ENCODE data around the gene EPHB1.

EPHB1 gene

GRCh38 chr3:135178566-135178965 is 383.5 kb downstream of the EPHB1 start:
- no peaks in the 10 kb centered on the region for H3K27me3 ChIP-seq
- no peaks in the 10 kb centered on the region for H3K4me1 ChIP-seq
- H3K4me3 ChIP-seq, result no peak overlapping the region
- no peaks in the 10 kb centered on the region for H4K20me1 ChIP-seq
- no peaks in the 10 kb centered on the region for H3K9me3 ChIP-seq
- H3K27ac ChIP-seq, result no peak overlapping the region
- no peak overlapping the region for H3K9ac ChIP-seq
- H3K36me3 ChIP-seq, result no peaks in the 10 kb centered on the region
- no peak for TF ChIP-seq Cebpa-rat (IDR thresholded peaks at IDR 0.05)
- no peak overlapping the region for H3K4me2 ChIP-seq

- H4K20me1 ChIP-seq, result no peaks in the 10 kb centered on the region
- TF ChIP-seq Cebpa-rat (IDR thresholded peaks at IDR 0.05), result no peak
- H3K4me3 ChIP-seq, result no peak overlapping the region
- no peak overlapping the region for H3K27ac ChIP-seq
- H3K4me2 ChIP-seq, result no peak overlapping the region
- H3K9me3 ChIP-seq, result no peaks in the 10 kb centered on the region
- H3K4me1 ChIP-seq, result no peaks in the 10 kb centered on the region
- H3K36me3 ChIP-seq, result no peaks in the 10 kb centered on the region
- H3K9ac ChIP-seq, result no peak overlapping the region
- H3K27me3 ChIP-seq, result no peaks in the 10 kb centered on the region
Observed at GRCh38 chr3:135181408-135181807, 386.3 kb downstream of the EPHB1 start.

GRCh38 chr3:135182364-135182998 is 387.4 kb downstream of the EPHB1 start:
- Histone ChIP-seq H3K9me3 (no peaks in the 10 kb centered on the region), H3K27ac (no peak overlapping the region), H3K4me2 (no peak overlapping the region), H3K36me3 (no peaks in the 10 kb centered on the region), H3K27me3 (no peaks in the 10 kb centered on the region), H4K20me1 (no peaks in the 10 kb centered on the region), H3K9ac (no peak overlapping the region), H3K4me3 (no peak overlapping the region), H3K4me1 (no peaks in the 10 kb centered on the region)
- TF ChIP-seq Cebpa-rat (IDR thresholded peaks at IDR 0.05), result no peak

GRCh38 chr3:135190658-135191057 is 395.6 kb downstream of the EPHB1 start:
- Histone ChIP-seq H3K9me3 (no peaks in the 10 kb centered on the region), H4K20me1 (no peaks in the 10 kb centered on the region), H3K4me2 (no peak overlapping the region), H3K27me3 (no peaks in the 10 kb centered on the region), H3K4me3 (no peak overlapping the region), H3K36me3 (no peaks in the 10 kb centered on the region), H3K9ac (no peak overlapping the region), H3K27ac (no peak overlapping the region), H3K4me1 (no peaks in the 10 kb centered on the region)
- no peak for TF ChIP-seq Cebpa-rat (IDR thresholded peaks at IDR 0.05)

GRCh38 chr3:135191708-135192107 is 396.6 kb downstream of the EPHB1 start:
- Histone ChIP-seq H3K36me3 (no peaks in the 10 kb centered on the region), H3K27me3 (no peaks in the 10 kb centered on the region), H3K4me1 (no peaks in the 10 kb centered on the region), H4K20me1 (no peaks in the 10 kb centered on the region), H3K4me2 (no peak overlapping the region), H3K4me3 (no peak overlapping the region), H3K27ac (no peak overlapping the region), H3K9ac (no peak overlapping the region), H3K9me3 (no peaks in the 10 kb centered on the region)
- no peak for TF ChIP-seq Cebpa-rat (IDR thresholded peaks at IDR 0.05)

- no peaks in the 10 kb centered on the region for H3K27me3 ChIP-seq
- H3K27ac ChIP-seq, result no peak overlapping the region
- no peaks in the 10 kb centered on the region for H4K20me1 ChIP-seq
- no peaks in the 10 kb centered on the region for H3K4me1 ChIP-seq
- H3K4me2 ChIP-seq, result no peak overlapping the region
- H3K9me3 ChIP-seq, result no peaks in the 10 kb centered on the region
- no peaks in the 10 kb centered on the region for H3K36me3 ChIP-seq
- no peak overlapping the region for H3K9ac ChIP-seq
- no peak for TF ChIP-seq Cebpa-rat (IDR thresholded peaks at IDR 0.05)
- no peak overlapping the region for H3K4me3 ChIP-seq
Observed at GRCh38 chr3:135192929-135193328, 397.9 kb downstream of the EPHB1 start.

- H3K9ac ChIP-seq, result no peak overlapping the region
- H3K4me1 ChIP-seq, result no peaks in the 10 kb centered on the region
- H4K20me1 ChIP-seq, result no peaks in the 10 kb centered on the region
- TF ChIP-seq Cebpa-rat (IDR thresholded peaks at IDR 0.05), result no peak
- H3K4me2 ChIP-seq, result no peak overlapping the region
- H3K4me3 ChIP-seq, result no peak overlapping the region
- H3K27me3 ChIP-seq, result no peaks in the 10 kb centered on the region
- no peaks in the 10 kb centered on the region for H3K36me3 ChIP-seq
- no peaks in the 10 kb centered on the region for H3K9me3 ChIP-seq
- H3K27ac ChIP-seq, result no peak overlapping the region
Observed at GRCh38 chr3:135197246-135197645, 402.2 kb downstream of the EPHB1 start.

GRCh38 chr3:135197856-135198255 is 402.8 kb downstream of the EPHB1 start:
- H3K36me3 ChIP-seq, result no peaks in the 10 kb centered on the region
- H3K4me2 ChIP-seq, result no peak overlapping the region
- H3K27me3 ChIP-seq, result no peaks in the 10 kb centered on the region
- H3K4me3 ChIP-seq, result no peak overlapping the region
- H4K20me1 ChIP-seq, result no peaks in the 10 kb centered on the region
- H3K27ac ChIP-seq, result no peak overlapping the region
- no peaks in the 10 kb centered on the region for H3K4me1 ChIP-seq
- no peak overlapping the region for H3K9ac ChIP-seq
- TF ChIP-seq Cebpa-rat (IDR thresholded peaks at IDR 0.05), result no peak
- no peaks in the 10 kb centered on the region for H3K9me3 ChIP-seq

GRCh38 chr3:135199137-135199536 is 404.1 kb downstream of the EPHB1 start:
- H3K4me1 ChIP-seq, result no peaks in the 10 kb centered on the region
- no peak for TF ChIP-seq Cebpa-rat (IDR thresholded peaks at IDR 0.05)
- no peaks in the 10 kb centered on the region for H3K9me3 ChIP-seq
- H3K4me3 ChIP-seq, result no peak overlapping the region
- no peak overlapping the region for H3K9ac ChIP-seq
- no peaks in the 10 kb centered on the region for H3K36me3 ChIP-seq
- H3K4me2 ChIP-seq, result no peak overlapping the region
- no peak overlapping the region for H3K27ac ChIP-seq
- no peaks in the 10 kb centered on the region for H3K27me3 ChIP-seq
- H4K20me1 ChIP-seq, result no peaks in the 10 kb centered on the region

GRCh38 chr3:135203026-135203425 is 408.0 kb downstream of the EPHB1 start:
- H3K36me3 ChIP-seq, result no peaks in the 10 kb centered on the region
- no peak overlapping the region for H3K9ac ChIP-seq
- no peak overlapping the region for H3K4me3 ChIP-seq
- no peaks in the 10 kb centered on the region for H4K20me1 ChIP-seq
- no peaks in the 10 kb centered on the region for H3K4me1 ChIP-seq
- no peaks in the 10 kb centered on the region for H3K9me3 ChIP-seq
- H3K27me3 ChIP-seq, result no peaks in the 10 kb centered on the region
- H3K4me2 ChIP-seq, result no peak overlapping the region
- H3K27ac ChIP-seq, result no peak overlapping the region
- no peak for TF ChIP-seq Cebpa-rat (IDR thresholded peaks at IDR 0.05)

GRCh38 chr3:135213213-135213612 is 418.2 kb downstream of the EPHB1 start:
- no peaks in the 10 kb centered on the region for H4K20me1 ChIP-seq
- H3K27me3 ChIP-seq, result no peaks in the 10 kb centered on the region
- H3K27ac ChIP-seq, result no peak overlapping the region
- H3K36me3 ChIP-seq, result no peaks in the 10 kb centered on the region
- H3K4me3 ChIP-seq, result no peak overlapping the region
- H3K9ac ChIP-seq, result no peak overlapping the region
- H3K4me2 ChIP-seq, result no peak overlapping the region
- no peaks in the 10 kb centered on the region for H3K9me3 ChIP-seq
- no peaks in the 10 kb centered on the region for H3K4me1 ChIP-seq
- no peak for TF ChIP-seq Cebpa-rat (IDR thresholded peaks at IDR 0.05)

Measured in BLaER1 (cell line).